IPS DF 19.7 (cell line): Measurements from ENCODE around the gene DYNC2LI1.
"Not testable (repeated sequence)": the region's sequence is repeated elsewhere in the genome, so short reads cannot be mapped to it uniquely, and the experiment has no call there.

Experiments
- DNase-seq: peaks from one replicate; pipeline ENCODE4 v3.0.0-alpha.2; 2013; ENCODE audit warnings: low read depth, low spot score

The DYNC2LI1 gene

DNA sequence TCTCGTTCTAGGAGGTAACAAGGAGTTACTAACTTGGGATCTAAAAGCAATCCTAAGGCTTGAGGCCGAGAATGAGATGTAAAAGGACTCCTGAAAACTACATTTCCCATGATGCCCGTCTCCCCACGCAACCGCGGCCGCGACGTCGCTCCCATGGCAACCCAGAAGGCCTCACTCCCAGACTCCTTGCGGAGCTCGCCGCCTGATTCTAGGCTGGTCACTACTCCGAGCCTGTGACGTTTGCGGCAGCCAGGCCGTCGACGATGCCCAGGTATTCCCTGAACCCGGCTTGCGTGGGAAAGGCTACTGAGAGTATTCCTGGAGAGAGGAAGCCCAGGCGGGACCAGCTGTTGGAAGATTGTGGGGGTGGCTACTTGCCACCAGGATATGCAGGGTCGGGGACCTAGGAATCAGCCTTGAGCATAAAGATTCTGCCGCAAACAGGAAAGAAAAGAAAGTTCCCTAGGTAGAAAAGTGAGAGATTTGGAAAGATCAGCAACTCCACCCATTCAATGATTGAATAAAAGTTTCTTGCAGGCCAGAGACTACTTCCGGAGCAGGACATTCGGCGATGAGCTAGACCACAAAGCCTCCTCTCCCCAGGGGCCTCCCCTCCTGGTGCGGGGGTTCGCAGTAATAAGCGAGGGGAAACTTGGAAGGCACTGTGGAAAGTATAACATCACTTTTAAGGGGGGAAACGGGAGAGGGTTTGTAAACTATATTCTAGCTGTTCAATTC, at the start of gene DYNC2LI1:
DYNC2LI1 (plus strand) TSS at position 164 of the 738 bp plus-strand sequence; CDS start at position 264, 100 bp downstream.
- DNase-seq, result peak; percentile 80

DNA sequence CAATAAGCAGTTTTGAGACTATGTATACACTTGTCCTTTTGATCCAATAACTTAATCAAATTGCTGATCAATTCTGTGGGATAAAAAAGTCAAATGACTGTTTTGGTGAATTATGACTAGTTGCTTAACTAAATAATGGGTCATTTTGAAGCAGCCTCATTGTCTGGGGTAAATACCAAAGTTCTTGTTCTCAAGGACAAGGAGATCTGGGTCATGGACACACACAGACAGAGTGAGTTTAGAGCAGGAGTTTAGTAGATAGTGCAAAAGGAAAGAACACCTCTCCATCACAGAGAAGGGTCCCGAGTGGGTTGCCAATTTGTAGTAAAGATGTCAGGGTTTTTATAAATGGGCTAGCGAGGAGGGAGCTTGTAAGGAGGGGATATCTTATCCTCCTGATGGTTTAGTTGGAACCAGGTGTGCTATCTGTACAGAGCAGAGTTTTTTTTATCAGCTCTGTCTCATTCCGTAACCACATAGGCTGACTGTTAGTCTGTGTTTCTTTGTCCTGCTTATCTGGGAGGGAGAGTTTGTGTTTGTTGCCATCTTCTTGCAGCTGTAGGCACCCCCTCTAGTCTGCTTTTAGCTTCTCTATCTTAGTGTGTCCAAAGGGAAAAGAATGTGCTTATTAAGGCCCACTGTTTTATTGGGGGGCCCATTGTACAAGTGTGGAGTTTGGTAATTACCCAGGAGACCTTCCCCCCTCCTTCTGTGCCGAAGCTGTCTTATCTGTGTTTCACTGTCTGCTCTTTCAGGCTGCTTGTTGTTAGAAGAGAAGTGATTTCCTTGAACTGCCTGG, 48.9 kb upstream of the DYNC2LI1 start:
- DNase-seq, result no peak

DNA sequence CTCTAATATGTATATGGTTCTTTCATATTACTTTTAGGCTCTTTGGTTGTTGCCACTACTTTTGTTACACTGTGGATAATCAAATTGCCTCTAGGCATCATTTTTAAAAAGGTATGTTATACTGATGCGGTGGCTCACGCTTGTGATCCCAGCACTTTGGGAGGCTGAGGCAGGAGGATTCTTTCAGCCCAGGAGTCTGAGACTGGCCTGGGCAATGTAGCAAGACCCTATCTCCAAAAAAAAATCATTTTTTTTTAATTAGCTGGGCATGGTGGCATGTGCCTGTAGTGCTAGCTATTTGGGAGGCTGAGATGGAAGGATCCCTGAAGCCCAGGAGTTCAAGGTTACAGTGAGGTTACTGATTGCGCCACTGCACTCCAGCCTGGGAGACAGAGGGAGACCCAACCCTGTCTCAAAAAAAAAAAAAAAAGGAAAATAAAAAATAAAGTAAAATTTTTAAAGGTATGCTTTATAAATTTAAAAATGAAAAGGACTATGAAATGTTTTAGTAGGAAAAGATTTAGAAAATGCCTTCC, 48.1 kb upstream of the DYNC2LI1 start:
- DNase-seq, result no peak

DNA sequence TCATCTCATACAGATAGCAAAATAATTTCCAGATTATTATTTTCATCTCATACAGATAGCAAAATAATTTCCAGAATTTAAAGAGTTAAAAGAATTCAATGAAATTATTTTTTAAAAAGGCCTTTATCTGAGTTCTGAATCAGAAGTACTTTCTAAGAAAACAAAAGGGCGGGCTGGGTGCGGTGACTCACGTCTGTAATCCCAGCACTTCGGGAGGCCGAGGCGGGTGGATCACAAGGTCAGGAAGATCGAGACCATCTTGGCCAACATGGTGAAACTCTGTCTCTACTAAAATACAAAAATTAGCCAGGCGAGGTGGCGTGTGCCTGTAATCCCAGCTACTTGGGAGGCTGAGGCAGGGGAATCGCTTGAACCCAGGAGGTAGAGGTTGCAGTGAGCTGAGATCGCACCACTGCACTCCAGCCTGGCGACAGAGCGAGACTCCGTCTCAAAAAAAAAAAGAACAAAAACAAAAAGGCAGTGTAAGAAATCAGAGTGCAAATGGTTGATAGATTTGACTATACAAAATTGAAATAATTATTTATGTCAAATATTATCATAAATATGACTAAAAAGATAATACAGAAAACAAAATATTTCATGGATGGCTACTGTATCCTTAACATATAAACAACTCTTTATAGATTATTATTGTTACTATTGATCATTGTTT, 46.7 kb upstream of the DYNC2LI1 start:
- DNase-seq, result not testable (repeated sequence)

DNA sequence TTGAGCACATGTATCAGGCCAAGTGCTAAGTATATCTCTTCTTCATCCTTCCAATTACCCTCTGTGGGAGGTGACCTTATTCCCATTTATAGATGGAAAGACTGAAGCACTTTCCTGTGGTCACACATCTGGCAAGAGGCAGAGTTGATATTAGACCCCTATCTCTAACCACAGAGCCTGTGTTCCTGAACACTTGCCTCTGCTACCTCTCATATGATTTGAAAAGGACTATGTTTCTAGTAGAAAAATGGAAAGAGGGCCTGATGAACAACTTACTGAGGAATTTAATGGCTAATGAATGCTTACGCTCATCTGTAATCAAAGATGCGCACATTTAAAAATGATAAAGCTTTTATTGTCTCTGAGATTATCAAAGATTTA, 46.2 kb upstream of the DYNC2LI1 start:
- no peak for DNase-seq

DNA sequence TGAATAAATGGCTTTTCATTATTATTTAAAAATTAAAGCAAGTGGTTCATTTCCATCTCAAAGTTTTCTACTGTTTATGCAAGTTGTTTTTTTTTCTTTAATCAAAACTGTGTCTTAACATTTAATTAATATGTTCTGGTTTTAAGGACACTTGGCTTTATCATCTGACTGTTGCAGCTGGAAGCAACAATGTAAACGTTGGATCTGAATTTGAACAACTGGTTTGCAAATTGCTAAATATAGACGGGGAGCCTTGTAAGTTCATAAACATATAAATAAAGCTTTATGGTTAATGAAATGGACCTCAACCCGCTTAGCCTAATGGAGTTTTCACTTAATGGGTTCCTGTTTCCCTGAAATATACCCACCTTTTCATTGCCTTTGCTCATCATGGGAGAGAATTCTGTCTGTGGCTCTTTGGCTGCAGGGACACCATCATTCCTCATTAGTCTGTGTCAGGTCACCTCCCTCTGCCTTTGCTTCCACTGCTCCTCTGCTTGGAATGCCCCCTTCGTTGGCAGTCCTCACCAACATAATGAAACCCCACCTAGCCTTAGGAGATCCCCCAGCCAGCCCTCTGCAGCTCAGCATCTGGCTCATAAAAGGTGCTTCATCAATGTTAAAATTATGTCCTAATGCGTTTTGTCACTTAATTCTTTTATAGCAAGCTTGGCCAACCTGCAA, 44.2 kb upstream of the DYNC2LI1 start:
- no peak for DNase-seq

DNA sequence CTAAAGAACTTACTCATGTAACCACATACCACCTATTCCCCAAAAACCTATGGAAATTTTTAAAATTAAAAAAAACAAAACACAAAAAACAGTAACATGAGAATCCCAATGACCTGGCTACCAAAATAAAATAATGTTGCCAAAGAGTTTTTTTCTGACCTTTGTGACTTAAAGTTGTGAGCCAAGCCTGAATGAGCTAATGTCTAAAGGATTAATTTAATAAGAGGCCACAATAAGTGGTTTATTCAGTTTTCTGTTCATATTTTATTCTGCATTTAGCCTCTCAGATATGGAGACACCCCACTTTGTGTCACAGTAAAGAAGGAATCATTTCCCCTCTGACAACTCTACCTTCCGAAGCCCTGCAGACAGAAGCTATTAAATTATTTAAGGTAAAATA, 42.6 kb upstream of the DYNC2LI1 start:
- no peak for DNase-seq

DNA sequence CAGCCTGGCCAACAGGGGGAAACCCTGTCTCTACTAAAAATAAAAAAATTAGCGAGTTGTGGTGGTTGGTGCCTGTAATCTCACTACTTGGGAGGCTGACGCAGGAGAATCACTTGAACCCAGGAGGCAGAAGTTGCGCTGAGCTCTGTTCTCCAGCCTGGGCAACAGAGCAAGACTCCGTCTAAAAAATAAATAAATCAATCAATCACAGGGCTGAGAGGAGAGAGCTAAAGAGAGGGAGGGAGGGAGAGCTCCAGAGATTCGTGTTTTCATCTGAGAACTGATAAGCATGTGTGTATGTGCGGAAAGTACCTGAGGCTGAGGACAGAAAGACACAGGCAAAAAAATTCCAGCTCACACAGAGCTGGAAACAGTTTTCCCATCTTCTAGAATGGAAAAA, 37.2 kb upstream of the DYNC2LI1 start:
- no peak for DNase-seq

DNA sequence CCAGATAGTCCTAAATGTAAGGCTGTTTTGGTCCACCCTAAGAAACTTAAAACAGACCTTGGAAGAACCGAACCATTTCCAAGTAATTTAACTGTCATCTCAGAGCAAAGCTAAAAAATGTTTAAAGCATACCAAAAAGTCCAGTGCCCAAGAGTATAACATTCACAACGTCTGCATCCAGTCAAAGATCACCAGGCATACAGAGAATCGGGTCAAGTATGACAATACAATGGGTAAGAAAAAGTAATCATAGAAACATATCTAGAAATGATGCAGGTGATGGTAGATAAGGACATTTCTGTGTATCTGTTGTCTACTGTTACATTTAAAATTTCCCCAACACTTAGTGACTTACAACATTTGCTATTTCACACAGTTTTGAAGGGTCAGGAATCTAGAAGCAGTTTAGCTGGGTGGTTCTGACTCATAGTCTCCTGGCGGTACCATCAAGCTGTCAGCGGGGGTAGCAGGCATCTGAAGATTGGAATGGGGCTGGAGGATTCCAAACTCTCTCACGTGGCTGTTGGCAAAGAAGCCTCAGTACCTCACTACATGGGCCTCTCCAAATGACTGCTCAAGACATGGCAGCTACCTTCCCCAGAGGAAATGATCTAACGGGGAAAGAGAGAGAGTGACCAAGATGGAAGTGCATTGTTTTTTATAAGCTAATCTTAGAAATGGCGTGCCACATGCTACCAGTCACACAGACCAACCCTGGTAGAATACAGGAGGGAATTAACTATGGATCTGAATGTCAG, 36.6 kb upstream of the DYNC2LI1 start:
- no peak for DNase-seq

DNA sequence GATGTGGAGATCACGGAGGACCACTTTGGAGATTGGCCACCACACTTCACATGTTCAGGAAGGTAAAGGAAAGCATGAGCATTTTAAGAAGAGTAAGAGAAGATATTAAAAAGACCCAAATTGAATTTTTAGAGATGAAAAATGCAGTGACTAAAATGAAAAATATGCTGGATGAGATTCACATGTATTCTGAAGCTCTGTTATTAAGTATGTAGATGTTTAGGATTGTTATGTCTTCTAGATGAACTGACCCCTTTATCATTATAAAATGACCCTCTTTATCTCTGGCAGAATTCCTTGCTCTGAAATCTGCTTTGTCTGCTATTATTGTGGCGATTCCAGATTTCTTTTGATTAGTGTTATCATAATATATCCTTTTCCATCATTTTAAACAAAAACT, 36.0 kb upstream of the DYNC2LI1 start:
- DNase-seq, result no peak

DNA sequence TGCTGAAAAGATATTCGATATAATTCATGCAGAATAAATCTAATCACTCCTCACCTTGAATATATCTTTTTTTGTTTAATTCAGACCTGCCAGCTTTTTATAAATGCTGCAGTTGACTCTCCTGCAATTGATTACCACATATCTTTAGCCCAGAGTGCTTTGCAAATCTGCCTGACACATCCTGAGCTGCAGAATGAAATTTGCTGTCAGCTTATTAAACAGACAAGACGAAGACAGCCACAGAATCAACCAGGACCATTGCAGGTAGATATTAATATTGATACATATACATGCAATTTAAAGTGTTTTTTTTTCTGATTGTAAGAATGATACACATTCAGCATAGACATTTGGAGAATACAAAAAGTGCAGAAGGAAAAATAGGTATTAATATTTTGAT, 35.6 kb upstream of the DYNC2LI1 start:
- DNase-seq, result no peak

DNA sequence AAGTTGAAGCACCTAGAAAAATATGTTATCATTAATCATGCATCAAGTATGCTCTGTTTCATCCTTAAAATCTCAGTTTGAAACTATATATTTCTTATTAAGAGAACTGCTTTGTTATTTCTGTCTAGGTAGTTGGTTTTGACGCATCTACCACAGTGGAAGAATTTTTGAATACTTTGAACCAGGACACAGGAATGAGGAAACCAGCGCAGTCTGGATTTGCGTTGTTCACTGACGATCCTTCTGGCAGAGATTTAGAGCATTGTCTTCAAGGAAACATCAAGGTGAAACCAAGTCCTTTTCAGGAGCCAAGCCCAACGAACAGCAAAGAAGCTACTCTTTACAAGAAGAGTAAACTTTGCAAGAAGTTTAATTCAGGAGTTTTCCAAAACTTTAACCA, 30.1 kb upstream of the DYNC2LI1 start:
- no peak for DNase-seq

DNA sequence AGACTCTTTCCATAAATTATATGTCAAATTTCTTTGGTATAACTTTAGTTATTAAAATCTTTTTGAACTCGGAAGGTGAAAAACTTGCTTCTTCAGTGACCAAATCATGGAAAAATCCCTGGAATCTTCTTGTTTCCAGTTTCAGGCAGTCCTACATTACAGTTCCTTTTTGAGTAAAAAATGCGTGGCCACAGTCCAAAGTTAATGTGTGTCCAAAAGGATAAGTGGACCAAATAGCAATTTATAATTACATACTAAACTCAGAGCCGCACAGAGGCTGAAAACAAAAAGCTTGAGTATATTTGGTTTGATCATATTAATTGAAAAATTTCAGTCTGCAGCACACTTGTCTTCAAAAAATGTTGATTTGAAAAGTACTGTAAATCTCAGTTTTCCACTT, 28.4 kb upstream of the DYNC2LI1 start:
- DNase-seq, result no peak

DNA sequence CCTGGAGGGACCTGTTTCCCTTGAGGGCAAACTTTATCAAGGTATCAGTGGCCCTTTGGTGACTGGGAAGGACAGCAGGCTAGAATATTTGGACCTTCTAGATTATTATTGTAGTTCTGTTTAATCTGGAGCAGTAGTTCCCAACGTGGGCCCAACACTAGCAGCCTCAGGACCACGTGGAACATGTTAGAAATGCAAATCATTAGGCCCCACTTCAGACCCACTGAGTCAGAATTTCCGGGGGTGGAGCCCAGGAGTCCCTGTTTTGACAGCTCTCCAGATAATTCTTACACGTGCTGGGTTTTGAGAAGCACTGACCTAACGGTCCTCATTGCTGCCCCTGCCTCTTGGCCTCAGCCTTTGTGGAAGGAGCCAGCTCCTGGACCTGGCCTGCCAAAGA, 25.5 kb upstream of the DYNC2LI1 start:
- no peak for DNase-seq

DNA sequence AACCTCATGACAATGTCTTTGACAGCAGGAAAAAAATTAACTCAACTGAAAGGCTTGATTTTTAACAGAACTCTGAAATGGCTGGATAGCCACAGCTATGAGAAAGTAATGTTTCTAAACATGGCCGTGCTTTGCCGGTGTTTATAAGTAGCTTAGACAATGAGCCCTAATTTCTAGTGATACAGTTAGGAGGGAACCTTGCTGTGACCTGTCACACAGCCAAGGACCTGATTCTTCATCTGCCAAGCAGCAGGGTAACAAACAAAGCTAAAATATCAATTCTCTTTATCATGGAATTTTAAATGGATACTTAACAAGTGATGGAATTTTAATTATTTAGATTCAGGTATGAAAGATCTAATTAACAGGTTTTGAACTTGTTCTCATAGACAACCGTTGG, 24.3 kb upstream of the DYNC2LI1 start:
- no peak for DNase-seq

DNA sequence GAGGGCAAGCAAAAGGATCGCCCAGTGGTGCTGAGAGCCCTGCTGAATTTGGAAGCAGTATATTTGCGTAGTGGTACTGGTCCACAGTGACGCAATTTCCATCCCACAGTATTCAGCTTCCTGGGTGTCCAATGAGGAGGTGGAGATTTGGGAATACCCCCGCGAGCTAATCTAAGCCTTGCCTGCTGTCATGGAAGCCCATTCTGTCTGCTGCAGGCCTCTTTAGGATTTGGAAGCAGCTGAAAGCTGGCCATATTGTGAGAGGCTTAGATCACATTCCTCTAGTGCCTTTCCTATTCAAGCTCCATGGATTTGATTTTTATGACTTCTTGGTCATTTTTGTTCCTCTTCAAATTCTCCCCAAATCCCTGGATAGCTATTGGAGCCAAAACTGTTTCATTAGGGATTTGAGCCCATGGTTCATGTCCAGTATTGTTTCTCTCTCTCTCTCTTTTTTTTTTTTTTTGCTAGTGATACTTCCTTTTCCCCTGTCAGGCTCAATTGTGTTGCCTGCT, 22.3 kb upstream of the DYNC2LI1 start:
- no peak for DNase-seq

DNA sequence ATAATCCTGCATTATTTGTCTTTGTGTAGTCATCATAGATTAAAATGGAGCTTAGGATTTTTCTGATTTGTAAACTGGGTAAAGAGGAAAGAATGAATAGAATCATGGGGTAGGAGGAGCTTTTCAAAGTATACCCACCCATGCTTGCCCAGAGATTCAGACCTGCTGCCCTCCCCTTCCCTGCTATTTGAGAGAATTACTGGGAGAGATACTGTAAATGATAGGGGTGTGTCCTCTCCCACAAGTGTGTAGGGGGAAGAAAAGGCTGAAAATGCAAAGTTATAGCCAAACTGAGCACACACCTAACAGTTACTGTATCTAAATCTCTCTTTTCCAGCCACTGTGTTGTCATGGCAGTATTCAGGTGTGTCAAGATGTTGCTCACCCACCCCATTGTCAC, 21.5 kb upstream of the DYNC2LI1 start:
- DNase-seq, result no peak

DNA sequence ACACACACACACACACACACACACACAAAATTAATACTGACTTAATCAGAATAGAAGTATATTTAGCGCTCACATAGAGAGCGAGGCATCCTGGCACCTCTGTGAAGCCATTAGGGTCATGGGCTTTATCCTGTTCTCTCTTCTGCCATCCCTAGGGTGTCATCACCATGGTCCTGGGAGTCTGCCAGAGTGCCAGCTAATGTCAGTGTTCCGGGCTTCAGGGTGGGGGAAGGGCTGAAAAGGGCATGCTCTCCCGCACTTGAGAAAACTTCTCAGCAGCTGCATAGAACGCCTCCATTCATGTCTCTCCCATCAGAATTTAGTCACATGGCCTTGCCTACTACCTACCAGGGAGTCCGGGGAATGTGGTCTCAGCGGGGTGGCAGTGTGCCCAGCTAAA, 19.7 kb upstream of the DYNC2LI1 start:
- DNase-seq, result no peak

DNA sequence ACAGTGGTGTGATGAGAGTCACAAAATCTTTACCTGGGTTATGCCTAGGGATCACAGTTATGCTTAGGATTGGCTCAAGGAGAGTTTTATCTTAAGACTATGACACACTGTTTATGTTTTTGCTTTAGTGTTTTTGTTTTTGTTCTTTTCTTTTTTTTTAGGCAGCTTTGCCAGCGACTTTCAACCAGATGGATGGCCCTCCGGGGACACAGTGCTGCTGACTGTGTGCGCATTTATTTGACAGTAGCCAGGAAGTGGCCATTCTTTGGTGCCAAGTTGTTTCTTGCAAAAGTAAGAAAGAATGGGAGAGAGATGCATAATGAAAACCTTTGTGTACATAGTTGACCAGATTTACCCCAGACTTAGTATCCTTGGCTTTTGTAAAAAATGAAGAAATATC, 15.1 kb upstream of the DYNC2LI1 start:
- DNase-seq, result no peak

DNA sequence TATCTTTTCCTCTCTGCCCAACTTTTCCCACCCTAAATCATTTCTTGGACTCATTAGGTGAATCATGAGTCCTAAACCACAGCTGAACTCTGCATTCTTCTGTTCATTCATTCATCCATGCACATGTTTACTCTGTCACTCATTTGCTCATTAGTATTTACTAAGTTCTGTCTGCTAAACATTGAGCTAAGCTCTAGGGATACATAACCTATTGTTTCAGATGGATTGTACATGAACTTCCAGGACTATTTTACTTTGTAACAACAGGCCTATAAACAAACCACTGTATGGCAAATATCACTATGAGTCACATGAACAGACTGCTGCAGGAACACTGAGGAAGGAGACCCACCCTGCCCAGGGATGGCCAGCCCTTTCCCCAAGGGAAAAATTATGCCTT, 14.6 kb upstream of the DYNC2LI1 start:
- DNase-seq, result no peak

DNA sequence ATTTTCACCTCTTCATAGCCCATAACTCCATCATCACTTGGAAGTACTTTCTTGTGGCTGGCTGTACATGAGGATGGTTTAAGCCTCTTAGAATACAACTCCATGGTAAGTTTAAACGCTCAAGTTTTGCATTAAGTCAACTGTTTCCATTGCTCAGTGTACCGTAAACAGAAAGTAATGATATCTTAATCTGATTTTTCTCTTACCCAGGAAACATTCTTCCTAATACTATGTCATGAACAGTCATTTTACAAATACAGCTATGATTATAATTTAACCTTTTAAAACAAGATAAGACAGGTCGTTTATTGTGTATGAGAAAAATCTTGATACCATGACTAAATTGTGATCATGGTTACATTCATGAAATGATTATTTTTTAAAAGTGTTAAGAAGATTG, 11.6 kb upstream of the DYNC2LI1 start:
- no peak for DNase-seq
